ENCODE data around the gene INS. TPM values are rescaled to one million over a fixed set of nuclear protein-coding genes. Genes with fewer than 3 reads are reported as not detected.
A peak's percentile ranks its signal among the peaks of the same experiment; 100 is the strongest.

INS gene
- total and polyA plus RNA-seq, 2 donors, result 0.42 to 2.4 TPM

DNA sequence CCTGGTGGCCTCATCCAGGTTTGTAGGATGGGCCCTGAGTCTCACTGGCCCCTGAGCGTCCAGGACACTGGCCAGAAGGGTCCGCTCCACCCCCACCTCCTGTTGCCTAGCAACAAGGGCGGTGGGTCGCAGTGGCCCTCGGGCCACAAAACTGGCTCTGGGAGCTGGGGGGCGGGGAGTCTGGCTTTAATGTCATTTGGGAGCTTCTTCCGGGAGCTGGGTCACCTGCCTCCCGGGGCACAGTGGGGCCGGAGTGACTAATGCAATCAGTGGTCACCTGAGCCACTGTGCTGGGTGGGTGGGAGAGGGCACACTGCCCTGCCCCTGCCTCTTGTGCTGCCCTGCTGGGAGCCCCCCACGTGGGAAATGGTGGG lies 8.0 kb upstream of the INS start:
- WGBS, result 82% methylated on average over 10 of the region's 10 CpGs
- H3K4me1 ChIP-seq (ENCODE audit: control insufficient read depth in 2 of 2, insufficient read depth in 2 of 2, low read length in 2 of 2), result no peaks in the 10 kb centered on the region
- peaks cover 10 to 39% of the 10 kb centered on the region in 2 donors for H3K27me3 ChIP-seq (ENCODE audit: control insufficient read depth in 2 of 2, insufficient read depth in 1 of 2, low read length in 1 of 2)
- DNase-seq (ENCODE audit: low read depth in 6 of 9, low spot score in 9 of 9), result no peak
- H3K9me3 ChIP-seq (ENCODE audit: control insufficient read depth in 2 of 2, insufficient read depth in 1 of 2, low read length in 1 of 2), result no peaks in the 10 kb centered on the region
- no peak overlapping the region for H3K4me3 ChIP-seq (ENCODE audit: low read length in 2 of 2)
- no peak overlapping the region for H3K27ac ChIP-seq (ENCODE audit: low read depth in 1 of 2, low read length in 1 of 2)
- H3K36me3 ChIP-seq (ENCODE audit: control insufficient read depth in 2 of 2, insufficient read depth in 2 of 2, low read length in 1 of 2), result no peaks in the 10 kb centered on the region

DNA sequence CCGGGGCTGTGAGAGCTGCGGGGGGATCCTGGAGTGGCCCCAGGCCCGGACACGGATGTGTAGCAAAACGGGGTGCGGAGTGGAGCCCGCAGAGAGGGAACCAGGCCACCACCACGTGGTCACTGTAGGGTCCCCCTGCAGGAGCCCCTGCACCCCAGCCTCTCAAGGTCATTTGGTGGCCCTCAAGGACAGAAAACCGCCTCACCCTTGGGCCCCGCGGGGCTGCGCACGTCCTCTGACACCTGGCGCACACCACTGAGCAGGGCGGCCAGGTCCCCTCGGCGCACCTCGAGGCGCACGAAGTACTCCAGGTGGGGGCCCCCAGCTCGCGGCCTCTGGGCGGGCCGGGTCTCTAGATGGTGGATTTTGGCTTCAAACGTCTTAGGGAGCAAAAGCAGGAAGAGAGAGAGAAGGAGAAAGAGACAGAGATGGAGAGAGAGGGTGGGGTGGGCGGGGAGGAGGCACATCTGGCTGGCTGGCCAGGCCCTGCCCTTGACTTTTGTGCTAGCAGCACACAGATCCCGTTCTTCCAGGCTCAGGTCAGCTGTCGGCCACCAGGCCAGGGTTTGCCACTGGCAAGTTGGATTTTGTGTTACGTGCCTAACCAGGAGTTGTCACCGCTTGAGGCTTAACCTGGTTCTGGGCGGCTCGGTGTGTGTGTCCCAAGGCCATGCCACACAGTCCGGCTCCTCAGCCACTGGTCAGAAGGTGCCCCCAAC lies 7.4 kb upstream of the INS start:
- H3K27ac ChIP-seq (ENCODE audit: low read depth in 1 of 2, low read length in 1 of 2), result no peak overlapping the region
- no peak overlapping the region for H3K4me3 ChIP-seq (ENCODE audit: low read length in 2 of 2)
- no peak for DNase-seq (ENCODE audit: low read depth in 6 of 9, low spot score in 9 of 9)
- 89% methylated on average over 33 of the region's 33 CpGs for WGBS
- no peaks in the 10 kb centered on the region for H3K36me3 ChIP-seq (ENCODE audit: control insufficient read depth in 2 of 2, insufficient read depth in 2 of 2, low read length in 1 of 2)
- peaks cover 10 to 39% of the 10 kb centered on the region in 2 donors for H3K27me3 ChIP-seq (ENCODE audit: control insufficient read depth in 2 of 2, insufficient read depth in 1 of 2, low read length in 1 of 2)
- no peaks in the 10 kb centered on the region for H3K4me1 ChIP-seq (ENCODE audit: control insufficient read depth in 2 of 2, insufficient read depth in 2 of 2, low read length in 2 of 2)
- H3K9me3 ChIP-seq (ENCODE audit: control insufficient read depth in 2 of 2, insufficient read depth in 1 of 2, low read length in 1 of 2), result no peaks in the 10 kb centered on the region

DNA sequence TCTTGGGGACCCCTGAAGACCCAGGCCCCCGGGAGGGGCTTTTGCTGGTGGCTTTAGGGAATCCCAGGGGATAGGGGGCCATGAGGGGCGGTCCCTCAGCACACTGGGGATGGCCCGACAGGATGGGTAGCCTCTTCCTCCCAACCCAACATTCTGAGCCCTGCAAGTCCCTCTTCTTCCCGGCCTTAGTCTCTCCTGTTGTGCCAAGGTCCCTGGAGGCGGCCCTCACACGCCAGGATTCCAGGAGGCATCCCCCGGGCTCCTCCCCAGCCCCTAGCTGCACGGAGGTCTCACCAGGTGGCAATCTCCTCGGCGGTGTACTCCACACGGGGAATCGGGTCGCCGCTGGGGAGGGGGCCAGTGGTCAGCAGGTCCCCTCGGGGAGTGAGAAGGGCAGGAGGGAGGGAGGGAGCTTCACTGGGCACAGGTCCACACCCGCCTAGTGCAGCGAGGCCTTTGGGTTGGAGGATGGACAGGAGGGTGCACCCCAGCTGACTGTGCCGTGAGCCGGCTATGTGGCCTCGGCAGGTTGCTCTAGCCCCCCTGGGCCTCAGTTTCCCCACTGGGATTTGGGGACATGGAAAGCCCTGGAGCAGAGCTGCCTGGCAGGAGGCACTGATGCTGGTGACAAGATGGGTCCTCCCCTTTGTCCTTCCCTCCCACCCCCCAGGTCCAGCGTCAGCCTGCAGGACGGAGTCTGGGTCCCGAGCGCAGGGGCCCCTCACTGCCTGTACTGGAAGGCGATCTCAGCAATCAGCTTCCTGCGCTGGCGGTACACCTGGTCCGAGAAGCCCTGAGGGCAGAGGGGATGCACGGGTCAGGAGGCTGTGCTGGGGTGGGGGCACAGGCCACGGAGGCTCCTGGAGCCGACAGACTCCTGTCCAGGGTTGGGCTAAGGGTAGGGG lies 6.4 kb upstream of the INS start:
- no peaks in the 10 kb centered on the region for H3K36me3 ChIP-seq (ENCODE audit: control insufficient read depth in 2 of 2, insufficient read depth in 2 of 2, low read length in 1 of 2)
- H3K4me1 ChIP-seq (ENCODE audit: control insufficient read depth in 2 of 2, insufficient read depth in 2 of 2, low read length in 2 of 2), result no peaks in the 10 kb centered on the region
- no peak for DNase-seq (ENCODE audit: low read depth in 6 of 9, low spot score in 9 of 9)
- H3K4me3 ChIP-seq (ENCODE audit: low read length in 2 of 2), result no peak overlapping the region
- 81% methylated on average over 31 of the region's 31 CpGs for WGBS
- no peak overlapping the region for H3K27ac ChIP-seq (ENCODE audit: low read depth in 1 of 2, low read length in 1 of 2)
- peaks cover 10 to 39% of the 10 kb centered on the region in 2 donors for H3K27me3 ChIP-seq (ENCODE audit: control insufficient read depth in 2 of 2, insufficient read depth in 1 of 2, low read length in 1 of 2)
- H3K9me3 ChIP-seq (ENCODE audit: control insufficient read depth in 2 of 2, insufficient read depth in 1 of 2, low read length in 1 of 2), result no peaks in the 10 kb centered on the region

DNA sequence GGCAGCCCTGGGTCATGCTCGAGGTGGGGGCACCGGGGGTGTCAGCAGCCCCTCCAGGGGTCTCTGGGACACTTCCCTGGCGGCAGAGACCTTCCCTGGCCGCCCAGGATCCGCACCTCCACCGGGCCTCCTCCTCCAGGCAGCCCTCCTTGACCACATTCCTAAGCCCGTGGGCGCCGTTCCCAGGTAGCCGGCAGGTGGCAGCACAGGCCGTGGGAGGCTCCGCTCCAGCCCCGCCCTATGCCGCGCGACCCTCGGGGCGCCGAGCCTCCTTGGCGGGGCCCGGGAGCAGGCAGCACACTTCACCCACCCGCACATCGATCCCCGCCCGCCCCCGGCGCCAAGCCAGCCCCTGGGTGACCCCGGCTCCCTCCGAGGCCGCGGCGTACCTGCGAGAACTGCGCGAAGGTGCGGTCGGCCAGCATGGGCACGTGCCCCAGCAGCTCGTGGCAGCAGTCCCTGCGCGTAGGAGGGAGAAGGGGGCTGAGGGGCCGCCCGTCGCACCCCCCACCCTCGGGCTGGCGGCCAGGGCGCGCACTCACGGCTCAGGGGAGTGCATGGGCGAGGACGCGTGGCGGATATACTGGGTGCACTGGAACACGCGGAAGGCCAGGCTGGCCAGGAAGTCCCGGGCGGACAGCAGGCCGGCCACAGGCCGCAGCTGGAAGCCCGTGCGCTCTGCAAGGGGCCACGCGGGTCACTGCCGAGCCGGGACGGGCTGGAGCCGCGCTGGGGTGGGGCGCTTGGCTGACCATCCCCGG lies 5.3 kb upstream of the INS start:
- H3K27me3 ChIP-seq (ENCODE audit: control insufficient read depth in 2 of 2, insufficient read depth in 1 of 2, low read length in 1 of 2), result peaks cover 10 to 39% of the 10 kb centered on the region in 2 donors
- 17% methylated on average over 70 of the region's 70 CpGs for WGBS
- H3K4me1 ChIP-seq (ENCODE audit: control insufficient read depth in 2 of 2, insufficient read depth in 2 of 2, low read length in 2 of 2), result no peaks in the 10 kb centered on the region
- H3K4me3 ChIP-seq (ENCODE audit: low read length in 2 of 2), result no peak overlapping the region
- H3K27ac ChIP-seq (ENCODE audit: low read depth in 1 of 2, low read length in 1 of 2), result no peak overlapping the region
- H3K9me3 ChIP-seq (ENCODE audit: control insufficient read depth in 2 of 2, insufficient read depth in 1 of 2, low read length in 1 of 2), result no peaks in the 10 kb centered on the region
- peak in 4 of 9 donors; percentile 25 to 51 (median 42) for DNase-seq (ENCODE audit: low read depth in 6 of 9, low spot score in 9 of 9)
- no peaks in the 10 kb centered on the region for H3K36me3 ChIP-seq (ENCODE audit: control insufficient read depth in 2 of 2, insufficient read depth in 2 of 2, low read length in 1 of 2)

DNA sequence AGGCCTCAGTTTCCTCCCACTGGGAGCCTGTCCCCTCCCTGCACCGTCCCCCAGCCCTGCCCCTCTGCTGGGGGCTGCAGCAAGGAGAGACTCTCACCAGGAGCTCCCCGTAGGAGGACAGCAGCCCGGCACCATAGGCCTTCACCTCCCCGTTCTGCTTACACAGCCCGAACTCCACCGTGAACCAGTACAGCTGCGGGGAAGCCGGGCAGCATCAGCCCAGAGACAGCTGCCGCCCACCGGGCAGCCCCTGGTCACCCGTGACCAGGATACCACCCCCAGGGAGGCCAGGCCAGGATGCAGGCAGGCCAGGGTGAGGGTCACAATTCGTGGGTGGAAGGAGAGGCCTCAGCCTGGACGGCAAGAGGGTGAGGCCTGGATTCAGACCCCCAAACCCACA lies 4.6 kb upstream of the INS start:
- 90% methylated on average over 13 of the region's 13 CpGs for WGBS
- Histone ChIP-seq H3K9me3 (ENCODE audit: control insufficient read depth in 2 of 2, insufficient read depth in 1 of 2, low read length in 1 of 2) (no peaks in the 10 kb centered on the region), H3K4me1 (ENCODE audit: control insufficient read depth in 2 of 2, insufficient read depth in 2 of 2, low read length in 2 of 2) (no peaks in the 10 kb centered on the region), H3K27me3 (ENCODE audit: control insufficient read depth in 2 of 2, insufficient read depth in 1 of 2, low read length in 1 of 2) (peaks cover 10 to 39% of the 10 kb centered on the region in 2 donors), H3K36me3 (ENCODE audit: control insufficient read depth in 2 of 2, insufficient read depth in 2 of 2, low read length in 1 of 2) (no peaks in the 10 kb centered on the region), H3K27ac (ENCODE audit: low read depth in 1 of 2, low read length in 1 of 2) (no peak overlapping the region), H3K4me3 (ENCODE audit: low read length in 2 of 2) (no peak overlapping the region)
- DNase-seq (ENCODE audit: low read depth in 6 of 9, low spot score in 9 of 9), result no peak

DNA sequence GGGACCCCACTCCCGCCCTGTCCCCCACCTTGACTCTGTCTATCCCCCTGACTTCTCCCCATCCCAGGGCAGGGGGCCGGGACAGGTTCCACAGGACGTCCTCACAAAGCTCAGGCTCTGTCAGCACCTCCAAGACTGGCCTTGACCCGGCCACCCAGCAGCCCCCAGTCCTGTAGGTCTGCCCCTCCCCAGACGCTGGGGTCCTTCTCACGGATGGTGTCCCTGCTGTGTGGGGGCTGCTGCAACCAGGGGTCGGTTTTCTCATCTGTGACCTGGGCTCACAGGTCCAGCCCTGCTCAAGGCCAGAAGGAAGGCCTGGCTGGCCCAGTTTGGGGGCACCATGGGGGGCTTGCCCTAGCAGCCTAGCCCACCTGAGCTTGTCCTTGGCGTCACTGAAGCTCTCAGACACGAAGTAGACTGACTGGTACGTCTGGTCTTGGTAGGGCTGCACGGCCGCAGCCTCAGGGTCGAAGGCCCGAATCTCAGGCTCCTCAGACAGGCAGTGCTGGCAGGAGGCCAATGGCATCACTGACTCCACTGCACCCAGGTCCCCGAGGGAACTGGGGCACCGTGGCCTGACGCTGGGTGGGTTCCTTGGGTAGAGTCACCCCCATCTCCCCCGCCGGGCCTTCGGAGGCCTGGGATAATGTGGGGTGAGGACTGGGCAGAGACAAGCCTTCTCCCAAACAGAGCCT lies 4.0 kb upstream of the INS start:
- H3K9me3 ChIP-seq (ENCODE audit: control insufficient read depth in 2 of 2, insufficient read depth in 1 of 2, low read length in 1 of 2), result no peaks in the 10 kb centered on the region
- no peaks in the 10 kb centered on the region for H3K36me3 ChIP-seq (ENCODE audit: control insufficient read depth in 2 of 2, insufficient read depth in 2 of 2, low read length in 1 of 2)
- H3K4me3 ChIP-seq (ENCODE audit: low read length in 2 of 2), result no peak overlapping the region
- no peaks in the 10 kb centered on the region for H3K4me1 ChIP-seq (ENCODE audit: control insufficient read depth in 2 of 2, insufficient read depth in 2 of 2, low read length in 2 of 2)
- WGBS, result 92% methylated on average over 20 of the region's 20 CpGs
- no peak overlapping the region for H3K27ac ChIP-seq (ENCODE audit: low read depth in 1 of 2, low read length in 1 of 2)
- no peak for DNase-seq (ENCODE audit: low read depth in 6 of 9, low spot score in 9 of 9)
- peaks cover 10 to 35% of the 10 kb centered on the region in 2 donors for H3K27me3 ChIP-seq (ENCODE audit: control insufficient read depth in 2 of 2, insufficient read depth in 1 of 2, low read length in 1 of 2)

DNA sequence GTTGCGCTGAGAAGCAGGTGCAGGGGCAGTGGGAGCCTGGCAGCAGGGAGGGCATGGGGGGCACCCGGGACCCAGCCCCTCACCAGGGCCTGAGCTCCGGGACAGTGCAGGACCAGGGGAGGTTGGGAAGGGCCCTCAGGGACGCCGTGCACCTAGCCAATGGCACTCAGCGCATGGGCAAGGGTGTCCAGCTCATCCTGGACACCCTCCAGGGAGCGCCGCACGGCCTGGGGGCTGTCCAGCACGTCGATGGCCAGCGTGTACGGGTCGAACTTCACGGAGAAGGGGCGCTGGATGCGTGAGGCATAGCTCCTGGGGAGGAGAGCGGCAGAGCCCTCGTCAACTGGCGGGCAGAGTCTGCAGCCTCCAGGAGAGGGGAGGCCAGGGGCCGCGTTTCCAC lies 3.1 kb upstream of the INS start:
- H3K27ac ChIP-seq (ENCODE audit: low read depth in 1 of 2, low read length in 1 of 2), result no peak overlapping the region
- H3K36me3 ChIP-seq (ENCODE audit: control insufficient read depth in 2 of 2, insufficient read depth in 2 of 2, low read length in 1 of 2), result no peaks in the 10 kb centered on the region
- no peaks in the 10 kb centered on the region for H3K4me1 ChIP-seq (ENCODE audit: control insufficient read depth in 2 of 2, insufficient read depth in 2 of 2, low read length in 2 of 2)
- DNase-seq (ENCODE audit: low read depth in 6 of 9, low spot score in 9 of 9), result no peak
- WGBS, result 94% methylated on average over 22 of the region's 22 CpGs
- H3K27me3 ChIP-seq (ENCODE audit: control insufficient read depth in 2 of 2, insufficient read depth in 1 of 2, low read length in 1 of 2), result peaks cover 10 to 28% of the 10 kb centered on the region in 2 donors
- H3K9me3 ChIP-seq (ENCODE audit: control insufficient read depth in 2 of 2, insufficient read depth in 1 of 2, low read length in 1 of 2), result no peaks in the 10 kb centered on the region
- H3K4me3 ChIP-seq (ENCODE audit: low read length in 2 of 2), result no peak overlapping the region

DNA sequence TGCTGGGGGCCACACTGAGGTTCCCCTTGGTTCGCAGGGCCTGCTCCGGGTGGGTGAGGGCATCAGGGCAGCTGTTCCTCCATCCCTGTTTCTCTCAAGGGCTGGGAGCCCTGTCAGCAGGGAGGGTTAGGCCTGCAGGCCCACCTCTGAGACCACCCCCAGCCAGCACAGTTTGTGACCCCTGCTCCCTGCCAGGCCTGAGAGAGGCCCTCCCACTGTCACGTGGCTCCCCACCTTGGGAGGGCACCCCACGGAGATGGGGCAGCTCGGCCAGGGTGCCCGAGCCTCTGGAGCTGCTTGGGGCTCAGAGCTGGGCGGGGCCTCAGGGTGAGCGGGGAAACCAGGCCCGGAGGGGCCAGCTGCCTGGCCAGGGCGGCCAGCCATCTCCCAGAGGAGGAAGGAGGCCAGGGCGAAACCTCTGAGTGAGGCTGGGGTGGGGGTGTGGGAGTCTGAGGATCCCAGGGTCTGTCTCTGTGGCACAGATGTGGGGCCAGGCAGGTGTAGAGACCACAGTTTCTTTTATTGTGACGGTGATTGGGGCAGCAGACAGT lies 2.5 kb upstream of the INS start:
- peaks cover 10 to 28% of the 10 kb centered on the region in 2 donors for H3K27me3 ChIP-seq (ENCODE audit: control insufficient read depth in 2 of 2, insufficient read depth in 1 of 2, low read length in 1 of 2)
- H3K4me1 ChIP-seq (ENCODE audit: control insufficient read depth in 2 of 2, insufficient read depth in 2 of 2, low read length in 2 of 2), result no peaks in the 10 kb centered on the region
- H3K4me3 ChIP-seq (ENCODE audit: low read length in 2 of 2), result no peak overlapping the region
- H3K9me3 ChIP-seq (ENCODE audit: control insufficient read depth in 2 of 2, insufficient read depth in 1 of 2, low read length in 1 of 2), result no peaks in the 10 kb centered on the region
- no peaks in the 10 kb centered on the region for H3K36me3 ChIP-seq (ENCODE audit: control insufficient read depth in 2 of 2, insufficient read depth in 2 of 2, low read length in 1 of 2)
- 84% methylated on average over 12 of the region's 12 CpGs for WGBS
- H3K27ac ChIP-seq (ENCODE audit: low read depth in 1 of 2, low read length in 1 of 2), result no peak overlapping the region
- DNase-seq (ENCODE audit: low read depth in 6 of 9, low spot score in 9 of 9), result no peak

All from thymus (tissue), 11 donors.